H1 (cell line): ENCODE data around the gene WDR45B. TPM values are rescaled to one million over a fixed set of nuclear protein-coding genes. Genes with fewer than 3 reads are reported as not detected.

Experiments
- CTCF ChIA-PET: fragments of 300-600 bp; sonication (Branson Sonifier 250); formaldehyde crosslinking; loops from one replicate; lab custom pipeline; 2021; ENCODE audit not compliant: partially characterized antibody; lab: Charles Lee
- POLR2A ChIA-PET: fragments of 300-600 bp; sonication (Branson Sonifier 250); formaldehyde crosslinking; loops from one replicate; lab custom pipeline; 2021; ENCODE audit warnings: inconsistent platforms; ENCODE audit not compliant: partially characterized antibody; lab: Charles Lee
- DNase-seq, 2 experiments: peaks; one replicate each; pipeline versions ENCODE4 v3.0.0 to v3.0.0-alpha.2; 2010 to 2022; ENCODE audit warnings: low spot score in 2 of 2, low read depth in 1 of 2, mixed read lengths in 1 of 2
- FAIRE-seq: peaks from 2 replicates; lab custom pipeline; 2011; peaks lifted over from hg19 to GRCh38; lab: Jason Lieb, UNC
- H2AFZ ChIP-seq: 2 replicates; pipeline ENCODE4 v1.8.1; 2012; ENCODE audit warnings: low read length, inconsistent platforms
- H2AK5ac ChIP-seq: 2 replicates; pipeline ENCODE4 v1.6.1; 2013; ENCODE audit warnings: low read depth, low read length
- H2BK120ac ChIP-seq: replicated peaks from 2 replicates; pipeline ENCODE3; 2013; ENCODE audit warnings: low read depth, low read length, inconsistent platforms
- H2BK12ac ChIP-seq: 2 replicates; pipeline ENCODE4 v1.6.1; 2013; ENCODE audit warnings: low read depth, low read length
- H2BK15ac ChIP-seq: 2 replicates; pipeline ENCODE4 v1.6.1; 2013; ENCODE audit warnings: low read length
- H2BK20ac ChIP-seq: 2 replicates; pipeline ENCODE4 v1.6.1; 2013; ENCODE audit warnings: low read length
- H2BK5ac ChIP-seq: 2 replicates; pipeline ENCODE4 v1.6.1; 2013; ENCODE audit warnings: low read depth, low read length
- H3K14ac ChIP-seq: 2 replicates; pipeline ENCODE4 v1.6.1; 2013; ENCODE audit warnings: inconsistent platforms; ENCODE audit not compliant: insufficient read length
- H3K18ac ChIP-seq: 2 replicates; pipeline ENCODE4 v1.6.1; 2013; ENCODE audit warnings: low read length; ENCODE audit errors: extremely low read depth
- H3K23ac ChIP-seq: 2 replicates; pipeline ENCODE4 v1.6.1; 2013; ENCODE audit warnings: inconsistent platforms; ENCODE audit not compliant: insufficient read length
- H3K23me2 ChIP-seq: 2 replicates; pipeline ENCODE4 v1.6.1; 2013; ENCODE audit warnings: low read depth, low read length
- H3K27ac ChIP-seq: 2 replicates; pipeline ENCODE4 v1.6.1; 2011; ENCODE audit warnings: low read depth, low read length, inconsistent platforms
- H3K27me3 ChIP-seq, 4 experiments: replicated peaks in 1 of 4; 1 replicate in 1 of 4; 2 replicates in 3 of 4; pipeline versions ENCODE4 v1.6.1 to v1.8.1; 2011 to 2013; ENCODE audit warnings: low read length in 3 of 4, mild to moderate bottlenecking in 3 of 4, inconsistent platforms in 2 of 4, mixed read lengths in 2 of 4, moderate library complexity in 1 of 4; ENCODE audit not compliant: control insufficient read depth in 3 of 4, insufficient read depth in 3 of 4; ENCODE audit errors: extremely low read depth in 1 of 4
- H3K36me3 ChIP-seq, 4 experiments: 2 replicates each; pipeline versions ENCODE4 v1.6.1 to v1.8.1; 2011 to 2013; ENCODE audit warnings: mild to moderate bottlenecking in 4 of 4, low read length in 3 of 4, moderate library complexity in 2 of 4, control low read depth in 1 of 4, inconsistent platforms in 1 of 4; ENCODE audit not compliant: insufficient read depth in 4 of 4, control insufficient read depth in 2 of 4
- H3K4ac ChIP-seq: replicated peaks from 2 replicates; pipeline ENCODE3; 2013; ENCODE audit warnings: low read length, low read depth, mixed read lengths, inconsistent platforms; ENCODE audit not compliant: insufficient read length
- H3K4me1 ChIP-seq, 4 experiments: replicated peaks in 1 of 4; 1 replicate in 1 of 4; 2 replicates in 3 of 4; pipeline versions ENCODE4 v1.6.1 to v1.8.1; 2011 to 2013; ENCODE audit warnings: low read length in 3 of 4, inconsistent platforms in 2 of 4, mixed read lengths in 1 of 4; ENCODE audit not compliant: insufficient read depth in 4 of 4, control insufficient read depth in 3 of 4
- H3K4me2 ChIP-seq, 2 experiments: 2 replicates each; pipeline versions ENCODE4 v1.6.1 to v1.8.1; 2011 to 2013; ENCODE audit warnings: low read depth in 2 of 2, low read length in 2 of 2, control low read depth in 1 of 2, inconsistent platforms in 1 of 2, mild to moderate bottlenecking in 1 of 2; ENCODE audit not compliant: insufficient read depth in 1 of 2
- H3K4me3 ChIP-seq, 4 experiments: fragments of 200-600, 300-600 bp in 1 of 4; sonication (generic), shearing (Covaris generic), sonication (Bioruptor Twin) in 1 of 4; 2 replicates each; pipeline versions ENCODE4 v1.5.1 to v1.8.1; 2011 to 2016; ENCODE audit warnings: low read length in 4 of 4, low read depth in 3 of 4, control low read depth in 2 of 4, inconsistent platforms in 2 of 4, mild to moderate bottlenecking in 2 of 4, mixed read lengths in 1 of 4, moderate library complexity in 1 of 4; ENCODE audit not compliant: insufficient read depth in 2 of 4; ENCODE audit errors: extremely low read depth in 1 of 4
- H3K56ac ChIP-seq: replicated peaks from 2 replicates; pipeline ENCODE3; 2013; ENCODE audit warnings: low read depth, mild to moderate bottlenecking, mixed read lengths, low read length, inconsistent platforms; ENCODE audit not compliant: insufficient read length
- H3K79me1 ChIP-seq: 2 replicates; pipeline ENCODE4 v1.6.1; 2013; ENCODE audit warnings: low read depth, low read length, control low read depth
- H3K79me2 ChIP-seq, 2 experiments: 2 replicates each; pipeline versions ENCODE4 v1.6.1 to v1.8.1; 2012 to 2013; ENCODE audit warnings: low read length in 2 of 2, mild to moderate bottlenecking in 2 of 2, inconsistent platforms in 1 of 2; ENCODE audit not compliant: insufficient read depth in 2 of 2, control insufficient read depth in 1 of 2
- H3K9ac ChIP-seq, 4 experiments: replicated peaks in 1 of 4; 1 replicate in 1 of 4; 2 replicates in 3 of 4; pipeline versions ENCODE4 v1.6.1 to v1.8.1; 2011 to 2013; ENCODE audit warnings: low read depth in 3 of 4, low read length in 3 of 4, control low read depth in 2 of 4, mild to moderate bottlenecking in 2 of 4, moderate library complexity in 2 of 4, inconsistent platforms in 1 of 4; ENCODE audit errors: extremely low read depth in 1 of 4
- H3K9me3 ChIP-seq, 2 experiments: 2 replicates each; pipeline versions ENCODE4 v1.6.1 to v1.8.1; 2012 to 2013; ENCODE audit warnings: mild to moderate bottlenecking in 2 of 2, moderate library complexity in 2 of 2, control low read depth in 1 of 2, inconsistent platforms in 1 of 2, low read depth in 1 of 2, low read length in 1 of 2, mixed read lengths in 1 of 2; ENCODE audit not compliant: insufficient read depth in 2 of 2
- H4K20me1 ChIP-seq, 2 experiments: replicated peaks in 1 of 2; 2 replicates each; pipeline versions ENCODE3 to v1.8.1; 2011 to 2013; ENCODE audit warnings: inconsistent platforms in 2 of 2, low read length in 2 of 2, mild to moderate bottlenecking in 1 of 2; ENCODE audit not compliant: insufficient read depth in 2 of 2, control insufficient read depth in 1 of 2
- H4K5ac ChIP-seq: 2 replicates; pipeline ENCODE4 v1.6.1; 2013; ENCODE audit warnings: low read length, low read depth, mixed read lengths, inconsistent platforms; ENCODE audit not compliant: insufficient read length
- H4K8ac ChIP-seq: 2 replicates; pipeline ENCODE4 v1.8.0; 2013; ENCODE audit warnings: mild to moderate bottlenecking, moderate library complexity, low read length, inconsistent platforms; ENCODE audit not compliant: insufficient read depth; ENCODE audit errors: extremely low read depth
- H4K91ac ChIP-seq: replicated peaks from 2 replicates; pipeline ENCODE3; 2013; ENCODE audit warnings: low read length, mixed read lengths, inconsistent platforms; ENCODE audit not compliant: insufficient read length
- EGR1 ChIP-seq: IDR thresholded peaks from 2 replicates; pipeline ENCODE4 v1.6.1; 2011; ENCODE audit warnings: low read depth, low read length, borderline replicate concordance
- WGBS, 2 experiments: shearing (Covaris generic) in 1 of 2; methylation state at CpG; one replicate each; pipeline versions ENCODE4 v1.1.6 to v1.1.7; 2013 to 2015; ENCODE audit warnings: low lambda C conversion rate in 2 of 2, mixed read lengths in 2 of 2, inconsistent platforms in 1 of 2, low coverage in 1 of 2, missing lambda C conversion rate in 1 of 2; ENCODE audit not compliant: insufficient replicate concordance in 2 of 2, insufficient coverage in 1 of 2, insufficient read length in 1 of 2; ENCODE audit errors: extremely low coverage in 1 of 2, missing lambda C conversion rate in 1 of 2; 5-methylcytosine and 5-hydroxymethylcytosine counted together
- polyA plus RNA-seq, 7 experiments: library from polyadenylated mRNA; depleted of rRNA in 3 of 7; stranded (reverse) in 5 of 7; unstranded in 2 of 7; fragments of >200 nt in 5 of 7; fragments of 200-250 nt in 2 of 7; gene quantifications; 1 replicate in 5 of 7; 2 replicates in 1 of 7; 4 replicates in 1 of 7; pipeline versions ENCODE4 v1.2.1 to v1.2.3, GENCODE V29; 2011 to 2013; ENCODE audit warnings: missing spikeins in 2 of 7, mixed read lengths in 2 of 7
- total RNA-seq: library from RNA; stranded (reverse); fragmentation: NEBNext Ultra II Directional; extraction: Animal tissue kit (Norgen Biotek cat#: 25700); gene quantifications from 2 replicates; pipeline ENCODE4 v1.2.1, GENCODE V29; 2021

The WDR45B gene
- total and polyA plus RNA-seq, 2 of the 8 experiments (the other 6 are each of a cell fraction or from before 2014, with no cell fraction given) = 82.0 to 100 TPM

DNA sequence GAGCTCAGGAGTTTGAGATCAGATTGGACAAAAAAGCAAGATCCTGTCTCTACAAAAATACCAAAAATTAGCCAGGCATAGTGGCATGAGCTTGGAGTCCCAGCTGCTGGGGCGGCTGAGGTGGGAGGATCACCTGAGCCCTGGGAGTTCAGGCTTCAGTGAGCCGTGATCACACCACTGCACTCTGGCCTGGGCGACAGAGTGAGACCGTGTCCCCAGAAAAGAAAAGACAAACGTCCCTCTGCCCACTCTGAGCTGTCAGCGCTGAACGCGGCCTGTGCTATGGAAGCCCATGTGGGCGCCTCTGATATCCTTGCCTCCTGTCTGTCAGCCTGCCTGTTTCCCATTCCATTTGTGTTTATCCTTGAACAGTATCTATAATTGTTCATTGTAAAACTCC, 78.0 kb downstream of the WDR45B start:
- Histone ChIP-seq H4K8ac (no peak overlapping the region), H3K14ac (no peak overlapping the region), H3K79me2 (peaks cover 0 to 38% of the 10 kb centered on the region in 2 experiments; a peak in 2 of 4 replicates), H2AFZ (no peak overlapping the region), H2BK15ac (no peak overlapping the region), H2BK20ac (no peak overlapping the region), H3K79me1 (peaks cover 19% of the 10 kb centered on the region), H3K36me3 (peaks cover 7 to 68% (median 35%) of the 10 kb centered on the region in 4 experiments; a peak in 7 of 8 replicates), H4K5ac (no peak overlapping the region), H4K91ac (no peak overlapping the region), H3K9ac (no peak overlapping the region), H3K4ac (no peak overlapping the region), H3K56ac (no peak overlapping the region), H3K9me3 (no peaks in the 10 kb centered on the region), H2BK12ac (no peak overlapping the region), H3K27ac (no peak overlapping the region), H3K23me2 (no peaks in the 10 kb centered on the region; the same call in 1 of the 2 replicates), H2BK5ac (no peak overlapping the region), H4K20me1 (peaks cover 13 to 31% of the 10 kb centered on the region in 2 experiments), H3K4me1 (peaks cover 0 to 7% (median 3%) of the 10 kb centered on the region in 4 experiments; a peak in 6 of 7 replicates), H3K4me3 (no peak overlapping the region), H3K4me2 (no peak overlapping the region), H3K18ac (no peak overlapping the region), H3K27me3 (no peaks in the 10 kb centered on the region), H2AK5ac (no peak overlapping the region), H2BK120ac (no peak overlapping the region), H3K23ac (no peak overlapping the region)
- POLR2A ChIA-PET = no interaction called here
- CTCF ChIA-PET = interaction anchor here (1.2 to 5.2 kb wide), 2 partner anchors 16 to 31 kb away, joined by 4 to 26 read pairs; no protein-coding TSS in a partner anchor
- TF ChIP-seq EGR1 = no peak
- FAIRE-seq (no peak), DNase-seq (no peak)
- 94% methylated on average over 8 of the region's 9 CpGs; no CpG with 5 or more reads in 1 of the 2 experiments for WGBS, 2 experiments
